Adipose tissue (tissue), 3 donors: ENCODE results near the gene GRK5. TPM values are rescaled to one million over a fixed set of nuclear protein-coding genes. Genes with fewer than 3 reads are reported as not detected.
A peak's percentile ranks its signal among the peaks of the same experiment; 100 is the strongest.

ENCODE experiments used
- H3K27ac ChIP-seq: one replicate; pipeline ENCODE4 v1.5.1; 2013; ENCODE audit warnings: low read depth, low read length
- WGBS, 3 donors: extraction: QIAGEN DNeasy Blood & Tissue Kit; methylation state at CpG; one replicate each; pipeline ENCODE4 v1.1.7; 2013; 5-methylcytosine and 5-hydroxymethylcytosine counted together
- polyA plus RNA-seq, 3 donors: library from polyadenylated mRNA; stranded (reverse); fragments of 200-250 nt; gene quantifications; one replicate each; pipeline ENCODE4 v1.2.3, GENCODE V29; 2013
- donor health status: healthy with polysubstance abuse.
- donor health status: Bipolar disorder and iron deficiency.
- donor health status: healthy.

GRK5 gene
- polyA plus RNA-seq, 3 donors, result 3.2 to 38.5 (median 20.8) TPM

GRCh38 chr10:119302591-119303253 lies 95.4 kb downstream of the GRK5 start:
- H3K27ac ChIP-seq, result no peak overlapping the region
- 49 to 84% (median 82%) methylated on average over 12 of the region's 12 CpGs for WGBS, 3 donors

- 67 to 98% (median 97%) methylated on average over 3 of the region's 3 CpGs for WGBS, 3 donors
- H3K27ac ChIP-seq, result no peak overlapping the region
These were observed 96.5 kb downstream of the GRK5 start for GRCh38 chr10:119303886-119304285.

GRCh38 chr10:119304541-119304940 lies 97.2 kb downstream of the GRK5 start:
- no peak overlapping the region for H3K27ac ChIP-seq

GRCh38 chr10:119305860-119306513 lies 98.6 kb downstream of the GRK5 start:
- no peak overlapping the region for H3K27ac ChIP-seq
- 26 to 74% (median 33%) methylated on average over 11 of the region's 11 CpGs for WGBS, 3 donors

More at GRCh38 chr10:119304541-119304940, 97.2 kb downstream of the GRK5 start:
- 92 to 95% (median 92%) methylated on average over 8 of the region's 8 CpGs for WGBS, 3 donors

GRCh38 chr10:119306514-119306951 lies 99.2 kb downstream of the GRK5 start:
- 45 to 85% (median 47%) methylated on average over 8 to 9 of the region's 9 CpGs for WGBS, 3 donors
- no peak overlapping the region for H3K27ac ChIP-seq

GRCh38 chr10:119306986-119307392 lies 99.6 kb downstream of the GRK5 start:
- H3K27ac ChIP-seq, result no peak overlapping the region
- 86 to 95% (median 87%) methylated on average over 4 of the region's 4 CpGs for WGBS, 3 donors

- WGBS, 3 donors, result 94 to 98% (median 95%) methylated on average over 12 of the region's 12 CpGs
- H3K27ac ChIP-seq, result no peak overlapping the region
These were observed 100.7 kb downstream of the GRK5 start for GRCh38 chr10:119308089-119308488.

GRCh38 chr10:119308551-119309422 lies 101.4 kb downstream of the GRK5 start:
- H3K27ac ChIP-seq, result no peak overlapping the region
- WGBS, 3 donors, result 84 to 91% (median 85%) methylated on average over 24 of the region's 24 CpGs

- H3K27ac ChIP-seq, result no peak overlapping the region
- 82 to 92% (median 88%) methylated on average over 2 of the region's 2 CpGs for WGBS, 3 donors
These were observed 102.0 kb downstream of the GRK5 start for GRCh38 chr10:119309423-119309770.

GRCh38 chr10:119310806-119311205 lies 103.4 kb downstream of the GRK5 start:
- no peak overlapping the region for H3K27ac ChIP-seq
- WGBS, 3 donors, result 80 to 84% (median 82%) methylated on average over 4 of the region's 4 CpGs

- WGBS, 3 donors, result 58 to 78% (median 78%) methylated on average over 5 of the region's 5 CpGs
- H3K27ac ChIP-seq, result no peak overlapping the region
These were observed 104.9 kb downstream of the GRK5 start for GRCh38 chr10:119312241-119312640.

GRCh38 chr10:119313024-119313423 lies 105.7 kb downstream of the GRK5 start:
- WGBS, 3 donors, result 0 to 40% (median 25%) methylated on average over 1 of the region's 1 CpG
- H3K27ac ChIP-seq, result no peak overlapping the region

- WGBS, 3 donors, result 52 to 83% (median 63%) methylated on average over 7 of the region's 7 CpGs
- H3K27ac ChIP-seq, result no peak overlapping the region
These were observed 106.3 kb downstream of the GRK5 start for GRCh38 chr10:119313644-119314043.

- 75 to 93% (median 79%) methylated on average over 11 of the region's 11 CpGs for WGBS, 3 donors
- no peak overlapping the region for H3K27ac ChIP-seq
These were observed 106.7 kb downstream of the GRK5 start for GRCh38 chr10:119314061-119314460.

GRCh38 chr10:119314486-119314885 lies 107.1 kb downstream of the GRK5 start:
- 92 to 94% (median 92%) methylated on average over 7 of the region's 7 CpGs for WGBS, 3 donors
- H3K27ac ChIP-seq, result no peak overlapping the region

GRCh38 chr10:119315128-119316001 lies 108.0 kb downstream of the GRK5 start:
- WGBS, 3 donors, result 61 to 85% (median 71%) methylated on average over 16 of the region's 16 CpGs

GRCh38 chr10:119316002-119316358 lies 108.6 kb downstream of the GRK5 start:
- 95 to 97% (median 95%) methylated on average over 2 of the region's 2 CpGs for WGBS, 3 donors
- H3K27ac ChIP-seq, result no peak overlapping the region

More at GRCh38 chr10:119315128-119316001, 108.0 kb downstream of the GRK5 start:
- H3K27ac ChIP-seq, result peak overlapping the region; percentile 5

GRCh38 chr10:119316729-119317097 lies 109.3 kb downstream of the GRK5 start:
- 74 to 78% (median 76%) methylated on average over 4 of the region's 4 CpGs for WGBS, 3 donors
- no peak overlapping the region for H3K27ac ChIP-seq
